ENCODE measurements around the gene ABLIM1. TPM values are rescaled to one million over a fixed set of nuclear protein-coding genes. Genes with fewer than 3 reads are reported as not detected.

ABLIM1 gene
- total and polyA plus RNA-seq, 10 of the 15 experiments (the other 5 are each of a cell fraction or from before 2014, with no cell fraction given) = 14.2 to 50.5 (median 28.1) TPM

- TF ChIP-seq HSF1 (IDR thresholded peaks at IDR 0.05; ENCODE audit: low read depth, low read length) = no peak
- no peak for TF ChIP-seq GATAD2B (conservative IDR thresholded peaks at IDR 0.05; ENCODE audit: low read depth)
- no peak for TF ChIP-seq SIN3A (IDR thresholded peaks at IDR 0.05; ENCODE audit: low read depth, low read length)
- TF ChIP-seq RCOR1 (conservative IDR thresholded peaks at IDR 0.05; ENCODE audit: low read depth, low read length) = no peak
- TF ChIP-seq CUX1 (IDR thresholded peaks at IDR 0.05; ENCODE audit: insufficient replicate concordance, low read depth, low read length) = no peak
- peak; percentile 82 for TF ChIP-seq IKZF1 (conservative IDR thresholded peaks at IDR 0.05)
- TF ChIP-seq ZNF217 (IDR thresholded peaks at IDR 0.05) = no peak
- TF ChIP-seq BACH1 (IDR thresholded peaks at IDR 0.05; ENCODE audit: borderline replicate concordance) = peak; percentile 15; the same call in 1 of the 2 replicates
- no peak for TF ChIP-seq ZSCAN29 (IDR thresholded peaks at IDR 0.05)
- TF ChIP-seq NFYA (IDR thresholded peaks at IDR 0.05; ENCODE audit: borderline replicate concordance, low read depth, low read length) = no peak
- TF ChIP-seq ZNF592 (IDR thresholded peaks at IDR 0.05) = no peak
- no peak for TF ChIP-seq KDM1A (IDR thresholded peaks at IDR 0.05; ENCODE audit: borderline replicate concordance)
- TF ChIP-seq BCL11A (IDR thresholded peaks at IDR 0.05; ENCODE audit: low read depth, low read length) = peak; percentile 79; the same call in 1 of the 2 replicates
- peak; percentile 82 for TF ChIP-seq SP1 (IDR thresholded peaks at IDR 0.05; ENCODE audit: low read depth, low read length)
- no peak for TF ChIP-seq NKRF (conservative IDR thresholded peaks at IDR 0.05)
- TF ChIP-seq STAT3 (IDR thresholded peaks at IDR 0.05; ENCODE audit: low read depth, low read length) = no peak
- peak; percentile 60; the same call in 1 of the 2 replicates for TF ChIP-seq JUNB (IDR thresholded peaks at IDR 0.05)
- TF ChIP-seq LARP7 (IDR thresholded peaks at IDR 0.05) = no peak
Measured at GRCh38 chr10:114388275-114388674, 269.8 kb downstream of the ABLIM1 start (continued).
